GM23338 (cell line): Measurements from ENCODE around the gene POU3F2. TPM values are rescaled to one million over a fixed set of nuclear protein-coding genes. Genes with fewer than 3 reads are reported as not detected.
A peak's percentile ranks its signal among the peaks of the same experiment; 100 is the strongest.

Experiments
- ATAC-seq: fragments of 200-7000 bp; cut with Tn5 transposase; 3 replicates; pipeline ENCODE4 v1.9.1; 2020
- DNase-seq: peaks from one replicate; pipeline ENCODE4 v3.0.0-alpha.2; 2015; ENCODE audit warnings: low spot score
- H2AFZ ChIP-seq: fragments of 200-600 bp; sonication (generic); 2 replicates; pipeline ENCODE4 v1.8.0; 2016; ENCODE audit warnings: antibody characterized with exemption, mild to moderate bottlenecking, moderate library complexity
- H3F3A ChIP-seq: fragments of 200-600 bp; sonication (generic); replicated peaks from 2 replicates; pipeline ENCODE4 v1.8.0; 2017; ENCODE audit warnings: antibody characterized with exemption, mixed run types, low read depth
- H3K27ac ChIP-seq: fragments of 200-600 bp; sonication (generic); 2 replicates; pipeline ENCODE4 v1.6.1; 2016; ENCODE audit warnings: low read depth
- H3K27me3 ChIP-seq: fragments of 200-600 bp; sonication (generic); 2 replicates; pipeline ENCODE4 v1.8.0; 2016; ENCODE audit warnings: mild to moderate bottlenecking, mixed run types, moderate library complexity; ENCODE audit not compliant: insufficient read depth
- H3K36me3 ChIP-seq: fragments of 200-600 bp; sonication (generic); 2 replicates; pipeline ENCODE4 v1.8.0; 2016; ENCODE audit warnings: mild to moderate bottlenecking; ENCODE audit not compliant: insufficient read depth
- H3K4me1 ChIP-seq: fragments of 200-600 bp; sonication (generic); 2 replicates; pipeline ENCODE4 v1.8.0; 2016; ENCODE audit warnings: mild to moderate bottlenecking, moderate library complexity; ENCODE audit not compliant: insufficient read depth
- H3K4me2 ChIP-seq: fragments of 200-600 bp; sonication (generic); 2 replicates; pipeline ENCODE4 v1.7.1; 2017; ENCODE audit warnings: mixed run types
- H3K4me3 ChIP-seq: fragments of 200-600 bp; sonication (generic); 2 replicates; pipeline ENCODE4 v1.6.1; 2016; ENCODE audit warnings: mixed run types
- H3K79me2 ChIP-seq: fragments of 200-600 bp; sonication (generic); replicated peaks from 2 replicates; pipeline ENCODE4 v1.8.0; 2017; ENCODE audit warnings: mild to moderate bottlenecking; ENCODE audit not compliant: insufficient read depth
- H3K9me2 ChIP-seq: fragments of 200-600 bp; sonication (generic); 2 replicates; pipeline ENCODE4 v1.8.0; 2017; ENCODE audit not compliant: insufficient read depth
- H4K20me1 ChIP-seq: fragments of 200-600 bp; sonication (generic); replicated peaks from 2 replicates; pipeline ENCODE4 v1.8.0; 2017; ENCODE audit warnings: mild to moderate bottlenecking; ENCODE audit not compliant: insufficient read depth
- H3K27ac Mint-ChIP-seq: 2 replicates; pipeline ENCODE4 v1.8.0; 2020; ENCODE audit warnings: inconsistent platforms, mild to moderate bottlenecking, moderate library complexity, mixed read lengths
- H3K27me3 Mint-ChIP-seq: 3 replicates; pipeline ENCODE4 v1.8.0; 2022; ENCODE audit warnings: low read depth, mild to moderate bottlenecking, moderate library complexity, mixed read lengths, inconsistent platforms; ENCODE audit not compliant: insufficient read depth, poor library complexity
- H3K36me3 Mint-ChIP-seq: 3 replicates; pipeline ENCODE4 v1.8.0; 2021; ENCODE audit warnings: low read depth, mild to moderate bottlenecking, inconsistent platforms, moderate library complexity, mixed read lengths
- H3K4me1 Mint-ChIP-seq: 3 replicates; pipeline ENCODE4 v1.8.0; 2020; ENCODE audit warnings: mild to moderate bottlenecking, inconsistent platforms, mixed read lengths
- H3K4me3 Mint-ChIP-seq: 3 replicates; pipeline ENCODE4 v1.8.0; 2021; ENCODE audit warnings: moderate library complexity, mild to moderate bottlenecking, inconsistent platforms, mixed read lengths
- H3K9me3 Mint-ChIP-seq: 3 replicates; pipeline ENCODE4 v1.8.0; 2020; ENCODE audit warnings: moderate library complexity, mild to moderate bottlenecking, inconsistent platforms, mixed read lengths
- CREB1 ChIP-seq: fragments of 250-450 bp; sonication (Bioruptor Pico); IDR thresholded peaks from 2 replicates; pipeline ENCODE4 v1.5.0; 2020; ENCODE audit warnings: low read depth, mild to moderate bottlenecking, moderate library complexity
- CTCF ChIP-seq, 2 experiments: fragments of 200-600 bp in 1 of 2; sonication (generic) in 1 of 2; conservative IDR thresholded peaks; 2 replicates each; pipeline versions ENCODE4 v1.5.1 to v1.6.1; 2016 to 2017; ENCODE audit warnings: antibody characterized with exemption in 2 of 2, low read depth in 2 of 2, mild to moderate bottlenecking in 2 of 2, moderate library complexity in 1 of 2
- ETS1 ChIP-seq: IDR thresholded peaks from 2 replicates; pipeline ENCODE4 v1.6.1; 2016; ENCODE audit warnings: antibody characterized with exemption
- EZH2 ChIP-seq: fragments of 200-600 bp; sonication (generic); IDR thresholded peaks from one replicate; pipeline ENCODE4 v1.8.0; 2017; ENCODE audit warnings: antibody characterized with exemption, mild to moderate bottlenecking, low read depth; ENCODE audit not compliant: unreplicated experiment
- EZH2phosphoT487 ChIP-seq: fragments of 200-600 bp; sonication (generic); IDR thresholded peaks from one replicate; pipeline ENCODE4 v1.8.1; 2018; ENCODE audit warnings: antibody characterized with exemption; ENCODE audit not compliant: unreplicated experiment
- NANOG ChIP-seq: IDR thresholded peaks from 2 replicates; pipeline ENCODE4 v1.6.1; 2016; ENCODE audit warnings: antibody characterized with exemption, borderline replicate concordance
- POLR2AphosphoS5 ChIP-seq: IDR thresholded peaks from 2 replicates; pipeline ENCODE4 v1.6.1; 2016; ENCODE audit warnings: antibody characterized with exemption, low read depth
- STAT1 ChIP-seq: IDR thresholded peaks from one replicate; pipeline ENCODE4 v1.6.1; 2016; ENCODE audit warnings: antibody characterized with exemption; ENCODE audit not compliant: unreplicated experiment
- polyA plus RNA-seq: library from polyadenylated mRNA; unstranded; fragments of >200 nt; fragmentation: Nextera tagmentation; extraction: Ambion mirVana; gene quantifications from 2 replicates; pipeline ENCODE4 v1.2.1, GENCODE V29; 2016
- total RNA-seq: library from RNA; depleted of rRNA; stranded (reverse); fragments of >200 nt; shearing (Covaris generic); gene quantifications from 2 replicates; pipeline ENCODE4 v1.2.3, GENCODE V29; 2014

POU3F2 gene
- total and polyA plus RNA-seq, 2 experiments from 2014 or later = 0.26 to 0.76 TPM

DNA sequence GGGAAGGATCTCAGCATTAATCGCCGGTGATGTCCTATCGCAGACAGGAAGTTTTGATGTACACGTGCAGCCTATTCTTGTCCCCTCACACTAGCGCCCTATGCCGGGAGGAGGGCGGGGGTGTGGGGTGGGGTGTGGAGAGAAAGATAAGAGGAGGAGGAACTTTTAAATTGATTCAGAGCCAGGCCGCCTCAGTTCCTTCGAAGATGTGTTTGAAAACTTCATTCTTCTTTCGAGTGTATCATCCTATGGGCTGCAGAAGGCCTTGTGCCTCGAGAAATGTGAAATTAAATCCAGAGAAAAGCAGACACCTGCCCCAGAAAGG lies 2.5 kb upstream of the POU3F2 start:
- peaks cover 59% of the 10 kb centered on the region for H3K4me1 ChIP-seq
- H3F3A ChIP-seq = peaks cover 18% of the 10 kb centered on the region
- Mint-ChIP-seq H3K9me3 (no peaks in the 10 kb centered on the region; the same call in 1 of the 3 replicates), H3K4me3 (peak overlapping the region; percentile 70), H3K4me1 (peaks cover 54% of the 10 kb centered on the region), H3K27ac (no peak overlapping the region), H3K27me3 (peaks cover 93% of the 10 kb centered on the region), H3K36me3 (no peaks in the 10 kb centered on the region; the same call in 2 of the 3 replicates)
- DNase-seq (no peak), ATAC-seq (no peak)
- no peaks in the 10 kb centered on the region for H3K9me2 ChIP-seq
- H3K79me2 ChIP-seq = no peaks in the 10 kb centered on the region
- peak overlapping the region; percentile 90 for H3K4me2 ChIP-seq
- TF ChIP-seq ETS1 (no peak), CTCF (conservative IDR thresholded peaks at IDR 0.05; ENCODE audit: low read depth in 2 of 2) (no peak), EZH2phosphoT487 (no peak)
- peak overlapping the region; percentile 90 for H2AFZ ChIP-seq
- H3K36me3 ChIP-seq = no peaks in the 10 kb centered on the region
- H4K20me1 ChIP-seq = peaks cover 15% of the 10 kb centered on the region
- peaks cover 96% of the 10 kb centered on the region for H3K27me3 ChIP-seq
- H3K27ac ChIP-seq = no peak overlapping the region
- peak overlapping the region; percentile 66 for H3K4me3 ChIP-seq

- no peaks in the 10 kb centered on the region for H3K9me2 ChIP-seq
- peak overlapping the region; percentile 66 for H3K4me3 ChIP-seq
- peaks cover 15% of the 10 kb centered on the region for H4K20me1 ChIP-seq
- H3K4me3 Mint-ChIP-seq = peak overlapping the region; percentile 71
- H3K27me3 ChIP-seq = peaks cover 96% of the 10 kb centered on the region
- H3K36me3 Mint-ChIP-seq = no peaks in the 10 kb centered on the region; the same call in 2 of the 3 replicates
- ATAC-seq (peak; percentile 4), DNase-seq (peak; percentile 58)
- H3K9me3 Mint-ChIP-seq = no peaks in the 10 kb centered on the region; the same call in 2 of the 3 replicates
- no peaks in the 10 kb centered on the region for H3K79me2 ChIP-seq
- peak overlapping the region; percentile 94 for H2AFZ ChIP-seq
- H3K36me3 ChIP-seq = no peaks in the 10 kb centered on the region
- H3F3A ChIP-seq = peaks cover 19% of the 10 kb centered on the region
- H3K4me1 Mint-ChIP-seq = peaks cover 53% of the 10 kb centered on the region
- H3K27ac Mint-ChIP-seq = no peak overlapping the region
- peak overlapping the region; percentile 90 for H3K4me2 ChIP-seq
- no peak overlapping the region for H3K27ac ChIP-seq
- peaks cover 59% of the 10 kb centered on the region for H3K4me1 ChIP-seq
- TF ChIP-seq POLR2AphosphoS5 = no peak
- peak; percentile 95 for TF ChIP-seq EZH2phosphoT487
- peak; percentile 98 for TF ChIP-seq EZH2
- no peak for TF ChIP-seq CREB1
- H3K27me3 Mint-ChIP-seq = peaks cover 93% of the 10 kb centered on the region
Measured at GRCh38 chr6:98832284-98833056, 1.9 kb upstream of the POU3F2 start.

- peak overlapping the region; percentile 94 for H2AFZ ChIP-seq
- no peak overlapping the region for H3K27ac ChIP-seq
- peak overlapping the region; percentile 66 for H3K4me3 ChIP-seq
- no peaks in the 10 kb centered on the region for H3K79me2 ChIP-seq
- H3K9me2 ChIP-seq = no peaks in the 10 kb centered on the region
- H3K4me2 ChIP-seq = peak overlapping the region; percentile 90
- Mint-ChIP-seq H3K4me1 (peaks cover 57% of the 10 kb centered on the region), H3K27me3 (peaks cover 92% of the 10 kb centered on the region), H3K4me3 (peak overlapping the region; percentile 71), H3K27ac (no peak overlapping the region), H3K36me3 (no peaks in the 10 kb centered on the region; the same call in 2 of the 3 replicates), H3K9me3 (no peaks in the 10 kb centered on the region; the same call in 2 of the 3 replicates)
- H3K36me3 ChIP-seq = no peaks in the 10 kb centered on the region
- H4K20me1 ChIP-seq = peaks cover 15% of the 10 kb centered on the region
- no peak for DNase-seq
- H3F3A ChIP-seq = peaks cover 18% of the 10 kb centered on the region
- peak; percentile 16 for ATAC-seq
- H3K27me3 ChIP-seq = peaks cover 96% of the 10 kb centered on the region
- peaks cover 61% of the 10 kb centered on the region for H3K4me1 ChIP-seq
- TF ChIP-seq EZH2 (peak; percentile 12), ETS1 (no peak), STAT1 (no peak), NANOG (no peak)
Measured at GRCh38 chr6:98833057-98833306, 1.4 kb upstream of the POU3F2 start.
